CD4-positive, alpha-beta T cell treated with Interferon alpha-2 for 1 hour (primary cell): ENCODE data around the gene G2E3.
"Not testable (repeated sequence)": the region's sequence is repeated elsewhere in the genome, so short reads cannot be mapped to it uniquely, and the experiment has no call there.

ENCODE experiments used
- DNase-seq, 2 donors: peaks; one replicate each; pipeline ENCODE4 v3.0.0-alpha.2; 2020 to 2022

G2E3 gene

GRCh38 chr14:30560581-30560980 lies 1.6 kb downstream of the G2E3 start:
- DNase-seq = no peak

GRCh38 chr14:30564235-30564867 lies 5.4 kb downstream of the G2E3 start:
- no peak for DNase-seq

GRCh38 chr14:30564868-30565248 lies 5.9 kb downstream of the G2E3 start:
- no peak for DNase-seq

GRCh38 chr14:30569216-30569902 lies 10.4 kb downstream of the G2E3 start:
- no peak for DNase-seq

GRCh38 chr14:30569903-30570226 lies 10.9 kb downstream of the G2E3 start:
- DNase-seq = no peak

GRCh38 chr14:30572237-30572636 lies 13.3 kb downstream of the G2E3 start:
- DNase-seq = no peak

GRCh38 chr14:30572771-30573170 lies 13.8 kb downstream of the G2E3 start:
- no peak for DNase-seq

- no peak for DNase-seq
Observed at GRCh38 chr14:30573226-30573814, 14.4 kb downstream of the G2E3 start.

GRCh38 chr14:30573966-30574365 lies 15.0 kb downstream of the G2E3 start:
- no peak for DNase-seq

- DNase-seq = not testable (repeated sequence)
Observed at GRCh38 chr14:30574777-30575176, 15.8 kb downstream of the G2E3 start.

GRCh38 chr14:30576333-30576732 lies 17.4 kb downstream of the G2E3 start:
- not testable (repeated sequence) for DNase-seq

GRCh38 chr14:30580616-30581282 lies 21.8 kb downstream of the G2E3 start:
- no peak for DNase-seq

- no peak for DNase-seq
Observed at GRCh38 chr14:30581283-30581625, 22.3 kb downstream of the G2E3 start.

GRCh38 chr14:30582376-30582775 lies 23.4 kb downstream of the G2E3 start:
- DNase-seq = no peak

GRCh38 chr14:30584058-30584630 lies 25.2 kb downstream of the G2E3 start:
- no peak for DNase-seq

GRCh38 chr14:30585204-30585603 lies 26.2 kb downstream of the G2E3 start:
- no peak for DNase-seq

GRCh38 chr14:30587141-30587540 lies 28.2 kb downstream of the G2E3 start:
- no peak for DNase-seq

GRCh38 chr14:30588873-30589272 lies 29.9 kb downstream of the G2E3 start:
- DNase-seq = no peak

- DNase-seq = no peak
Observed at GRCh38 chr14:30596935-30597334, 38.0 kb downstream of the G2E3 start.

GRCh38 chr14:30597504-30597903 lies 38.5 kb downstream of the G2E3 start:
- no peak for DNase-seq

- DNase-seq = no peak
Observed at GRCh38 chr14:30600922-30601918, 42.3 kb downstream of the G2E3 start.

GRCh38 chr14:30603402-30603801 lies 44.4 kb downstream of the G2E3 start:
- no peak for DNase-seq
